ENCODE data around the gene PCDHGB6.

- TF ChIP-seq POLR2A (IDR thresholded peaks at IDR 0.05) (no peak), CTCF (IDR thresholded peaks at IDR 0.05) (no peak)
These were observed 1.9 kb downstream of the PCDHGB6 start for GRCh38 chr5:141409598-141410306.
